ENCODE measurements around the gene KIF1A.
"Not testable (repeated sequence)": the region's sequence is repeated elsewhere in the genome, so short reads cannot be mapped to it uniquely, and the experiment has no call there.

KIF1A gene

GRCh38 chr2:240695593-240695992 lies 124.4 kb downstream of the KIF1A start:
- not testable (repeated sequence) for H3K36me3 ChIP-seq (ENCODE audit: control insufficient read depth, insufficient read depth, low read length); H3K27me3 ChIP-seq (replicated peaks; ENCODE audit: control insufficient read depth, insufficient read depth, low read length)

GRCh38 chr2:240694304-240694703 lies 125.7 kb downstream of the KIF1A start:
- not testable (repeated sequence) for H3K4me3 ChIP-seq (replicated peaks; ENCODE audit: low read depth, low read length); DNase-seq (ENCODE audit: extremely low read depth, insufficient read length); H3K27me3 ChIP-seq (replicated peaks; ENCODE audit: control insufficient read depth, insufficient read depth, low read length)

More at GRCh38 chr2:240695593-240695992, 124.4 kb downstream of the KIF1A start:
- H3K4me3 ChIP-seq (replicated peaks; ENCODE audit: low read depth, low read length); DNase-seq (ENCODE audit: extremely low read depth, insufficient read length): not testable (repeated sequence)

GRCh38 chr2:240692583-240693561 lies 127.1 kb downstream of the KIF1A start:
- not testable (repeated sequence) for H3K4me3 ChIP-seq (replicated peaks; ENCODE audit: low read depth, low read length); H3K27me3 ChIP-seq (replicated peaks; ENCODE audit: control insufficient read depth, insufficient read depth, low read length); DNase-seq (ENCODE audit: extremely low read depth, insufficient read length); H3K36me3 ChIP-seq (ENCODE audit: control insufficient read depth, insufficient read depth, low read length)

More at GRCh38 chr2:240694304-240694703, 125.7 kb downstream of the KIF1A start:
- not testable (repeated sequence) for H3K36me3 ChIP-seq (ENCODE audit: control insufficient read depth, insufficient read depth, low read length)

- H3K36me3 ChIP-seq (ENCODE audit: control insufficient read depth, insufficient read depth, low read length); H3K4me3 ChIP-seq (replicated peaks; ENCODE audit: low read depth, low read length); H3K27me3 ChIP-seq (replicated peaks; ENCODE audit: control insufficient read depth, insufficient read depth, low read length); DNase-seq (ENCODE audit: extremely low read depth, insufficient read length): not testable (repeated sequence)
Measured at GRCh38 chr2:240691631-240692420, 128.2 kb downstream of the KIF1A start, which contains the start of gene AQP12A. AQP12A (plus strand) TSS chr2:240691866; CDS start chr2:240691914, 48 bp downstream.

GRCh38 chr2:240691075-240691427 lies 129.0 kb downstream of the KIF1A start:
- not testable (repeated sequence) for H3K27me3 ChIP-seq (replicated peaks; ENCODE audit: control insufficient read depth, insufficient read depth, low read length); H3K4me3 ChIP-seq (replicated peaks; ENCODE audit: low read depth, low read length); H3K36me3 ChIP-seq (ENCODE audit: control insufficient read depth, insufficient read depth, low read length); DNase-seq (ENCODE audit: extremely low read depth, insufficient read length)

GRCh38 chr2:240690421-240691074 lies 129.5 kb downstream of the KIF1A start:
- H3K27me3 ChIP-seq (replicated peaks; ENCODE audit: control insufficient read depth, insufficient read depth, low read length); DNase-seq (ENCODE audit: extremely low read depth, insufficient read length); H3K4me3 ChIP-seq (replicated peaks; ENCODE audit: low read depth, low read length); H3K36me3 ChIP-seq (ENCODE audit: control insufficient read depth, insufficient read depth, low read length): not testable (repeated sequence)

- Histone ChIP-seq H3K36me3 (ENCODE audit: control insufficient read depth, insufficient read depth, low read length) (no peaks in the 10 kb centered on the region), H3K27me3 (replicated peaks; ENCODE audit: control insufficient read depth, insufficient read depth, low read length) (no peaks in the 10 kb centered on the region), H3K4me3 (replicated peaks; ENCODE audit: low read depth, low read length) (no peak overlapping the region)
- TF ChIP-seq CTCF (IDR thresholded peaks at IDR 0.05; ENCODE audit: insufficient read depth, low read length, poor library complexity, severe bottlenecking), result no peak
- DNase-seq (ENCODE audit: extremely low read depth, insufficient read length), result no peak
Measured at GRCh38 chr2:240689975-240690374, 130.0 kb downstream of the KIF1A start.

GRCh38 chr2:240688553-240688919 lies 131.5 kb downstream of the KIF1A start:
- Histone ChIP-seq H3K27me3 (replicated peaks; ENCODE audit: control insufficient read depth, insufficient read depth, low read length) (no peaks in the 10 kb centered on the region), H3K36me3 (ENCODE audit: control insufficient read depth, insufficient read depth, low read length) (no peaks in the 10 kb centered on the region), H3K4me3 (replicated peaks; ENCODE audit: low read depth, low read length) (no peak overlapping the region)
- DNase-seq (ENCODE audit: extremely low read depth, insufficient read length), result no peak
- no peak for TF ChIP-seq CTCF (IDR thresholded peaks at IDR 0.05; ENCODE audit: insufficient read depth, low read length, poor library complexity, severe bottlenecking)

Measured in GM06990 (cell line).